IPS-NIHi7 (cell line): ENCODE data around the gene CDR2.
"Not testable (repeated sequence)": the region's sequence is repeated elsewhere in the genome, so short reads cannot be mapped to it uniquely, and the experiment has no call there.

Experiments
- DNase-seq: peaks from one replicate; pipeline ENCODE4 v3.0.0; 2012; ENCODE audit warnings: mixed read lengths; ENCODE audit errors: extremely low spot score

The CDR2 gene

GRCh38 chr16:22352723-22353122, 21.7 kb downstream of the CDR2 start:
- DNase-seq, result no peak

GRCh38 chr16:22352140-22352539, 22.3 kb downstream of the CDR2 start:
- DNase-seq, result no peak

GRCh38 chr16:22351017-22351416, 23.4 kb downstream of the CDR2 start:
- not testable (repeated sequence) for DNase-seq

- no peak for DNase-seq
These were observed 26.1 kb downstream of the CDR2 start for GRCh38 chr16:22348291-22348690.

GRCh38 chr16:22347100-22347820, 27.2 kb downstream of the CDR2 start:
- no peak for DNase-seq

GRCh38 chr16:22346483-22346882, 27.9 kb downstream of the CDR2 start:
- DNase-seq, result no peak

GRCh38 chr16:22342082-22342481, 32.3 kb downstream of the CDR2 start:
- no peak for DNase-seq

GRCh38 chr16:22340945-22341344, 33.5 kb downstream of the CDR2 start:
- no peak for DNase-seq

GRCh38 chr16:22337849-22338635, 36.4 kb downstream of the CDR2 start:
- no peak for DNase-seq

- no peak for DNase-seq
These were observed 37.4 kb downstream of the CDR2 start for GRCh38 chr16:22337045-22337444.

- DNase-seq, result no peak
These were observed 37.8 kb downstream of the CDR2 start for GRCh38 chr16:22336581-22336980.

GRCh38 chr16:22335668-22336246, 38.7 kb downstream of the CDR2 start:
- peak; percentile 9 for DNase-seq

GRCh38 chr16:22333457-22333994, 40.9 kb downstream of the CDR2 start:
- DNase-seq, result no peak

- DNase-seq, result no peak
These were observed 44.1 kb downstream of the CDR2 start for GRCh38 chr16:22330326-22330725.

- no peak for DNase-seq
These were observed 45.2 kb downstream of the CDR2 start for GRCh38 chr16:22329199-22329695.

GRCh38 chr16:22328081-22328725, 46.2 kb downstream of the CDR2 start:
- DNase-seq, result no peak

- DNase-seq, result no peak
These were observed 47.0 kb downstream of the CDR2 start for GRCh38 chr16:22327446-22327775.

- no peak for DNase-seq
These were observed 47.5 kb downstream of the CDR2 start for GRCh38 chr16:22326771-22327445.

GRCh38 chr16:22326369-22326652, 48.1 kb downstream of the CDR2 start:
- DNase-seq, result no peak

- peak; percentile 7 for DNase-seq
These were observed 48.6 kb downstream of the CDR2 start for GRCh38 chr16:22325598-22326368.
